HCT116 (cell line): ENCODE data around the gene CDK11B. TPM values are rescaled to one million over a fixed set of nuclear protein-coding genes. Genes with fewer than 3 reads are reported as not detected.

Source experiments
- ATAC-seq: fragments of 200-7000 bp; cut with Tn5 transposase; 2 replicates; pipeline ENCODE4 v1.9.1; 2020; ENCODE audit warnings: mild to moderate bottlenecking, moderate library complexity
- BruUV-seq: library from RNA; stranded (reverse); fragments of 400-500 nt; replicated peaks from 2 replicates; lab custom pipeline; 2021; lab: Mats Ljungman, UMichigan
- CTCF ChIA-PET: fragments of 300-600 bp; sonication (Branson Sonifier 250); formaldehyde crosslinking; loops from one replicate; lab custom pipeline; 2021; ENCODE audit warnings: antibody characterized with exemption; lab: Charles Lee
- POLR2A ChIA-PET: fragments of 300-600, 350-600 bp; sonication (Branson Sonifier 250); formaldehyde crosslinking; loops from one replicate; lab custom pipeline; 2021; ENCODE audit warnings: antibody characterized with exemption; lab: Charles Lee
- RAD21 ChIA-PET, 2 experiments: fragments of 300-600 bp; sonication (Branson Sonifier 250); formaldehyde crosslinking; loops; one replicate each; lab custom pipeline; 2023; ENCODE audit warnings: low total read pairs in 2 of 2; ENCODE audit not compliant: uncharacterized antibody in 2 of 2, unreplicated experiment in 2 of 2, low non-redundant PET in 1 of 2; lab: Charles Lee
- DNase-seq: peaks from one replicate; pipeline ENCODE4 v3.0.0-alpha.2; 2010; ENCODE audit warnings: low read depth, low spot score
- H2AFZ ChIP-seq: fragments of 200-600 bp; shearing (Covaris generic), sonication (generic); 2 replicates; pipeline ENCODE4 v1.6.1; 2017; ENCODE audit warnings: low read depth, mixed run types, mixed read lengths, antibody characterized with exemption, low read length; ENCODE audit not compliant: poor library complexity, severe bottlenecking
- H3K27ac ChIP-seq: 2 replicates; pipeline ENCODE4 v1.5.1; 2012; ENCODE audit warnings: low read depth, low read length
- H3K27me3 ChIP-seq: fragments of 200-600 bp; sonication (generic); 2 replicates; pipeline ENCODE4 v1.6.1; 2016; ENCODE audit warnings: mixed run types, low read length, mixed read lengths; ENCODE audit not compliant: insufficient read depth
- H3K36me3 ChIP-seq, 2 experiments: fragments of 200-500 bp in 1 of 2; fragments of 200-600 bp in 1 of 2; sonication (Bioruptor generic) in 1 of 2; sonication (generic) in 1 of 2; 2 replicates each; pipeline versions ENCODE4 v1.5.1 to v1.6.1; 2014 to 2016; ENCODE audit warnings: low read length in 2 of 2, inconsistent platforms in 1 of 2, mixed read lengths in 1 of 2, mixed run types in 1 of 2; ENCODE audit not compliant: insufficient read depth in 2 of 2, control insufficient read depth in 1 of 2
- H3K4me1 ChIP-seq, 2 experiments: fragments of 200-600 bp in 1 of 2; sonication (generic) in 1 of 2; 2 replicates each; pipeline versions ENCODE4 v1.5.1 to v1.6.1; 2012 to 2017; ENCODE audit warnings: low read length in 2 of 2, inconsistent platforms in 1 of 2, mild to moderate bottlenecking in 1 of 2, mixed read lengths in 1 of 2, mixed run types in 1 of 2, moderate library complexity in 1 of 2; ENCODE audit not compliant: insufficient read depth in 2 of 2, control insufficient read depth in 1 of 2
- H3K4me2 ChIP-seq: fragments of 200-600 bp; sonication (generic); 2 replicates; pipeline ENCODE4 v1.6.1; 2017; ENCODE audit warnings: mixed run types, low read length, mixed read lengths
- H3K4me3 ChIP-seq, 2 experiments: fragments of 200-600 bp in 1 of 2; sonication (generic) in 1 of 2; replicated peaks in 1 of 2; 2 replicates each; pipeline ENCODE4 v1.5.1; 2011 to 2016; ENCODE audit warnings: low read length in 2 of 2, control low read depth in 1 of 2, low read depth in 1 of 2, mild to moderate bottlenecking in 1 of 2, mixed read lengths in 1 of 2, mixed run types in 1 of 2
- H3K79me2 ChIP-seq: fragments of 200-600 bp; sonication (generic); 2 replicates; pipeline ENCODE4 v1.6.1; 2017; ENCODE audit warnings: mild to moderate bottlenecking, mixed run types, low read length, moderate library complexity, mixed read lengths; ENCODE audit not compliant: insufficient read depth
- H3K9ac ChIP-seq: fragments of 200-600 bp; sonication (generic); 2 replicates; pipeline ENCODE4 v1.6.1; 2016; ENCODE audit warnings: low read length, mixed read lengths
- H3K9me2 ChIP-seq: fragments of 200-600 bp; sonication (generic), shearing (Covaris generic); 2 replicates; pipeline ENCODE4 v1.6.1; 2017; ENCODE audit warnings: mixed run types, mild to moderate bottlenecking, moderate library complexity; ENCODE audit not compliant: insufficient read depth
- H3K9me3 ChIP-seq, 2 experiments: fragments of 200-500 bp in 1 of 2; fragments of 200-600 bp in 1 of 2; sonication (Bioruptor generic) in 1 of 2; sonication (generic) in 1 of 2; 2 replicates each; pipeline ENCODE4 v1.6.1; 2014 to 2017; ENCODE audit warnings: low read length in 2 of 2, mixed read lengths in 2 of 2, inconsistent platforms in 1 of 2, low read depth in 1 of 2, mild to moderate bottlenecking in 1 of 2, mixed run types in 1 of 2, moderate library complexity in 1 of 2; ENCODE audit not compliant: control insufficient read depth in 1 of 2, insufficient read depth in 1 of 2
- H4K20me1 ChIP-seq: fragments of 200-600 bp; sonication (generic), shearing (Covaris generic); 2 replicates; pipeline ENCODE4 v1.6.1; 2017; ENCODE audit warnings: mixed run types, mild to moderate bottlenecking, moderate library complexity; ENCODE audit not compliant: insufficient read depth
- CTCF ChIP-seq, 3 experiments: fragments of 200-600 bp in 1 of 3; sonication (generic) in 1 of 3; IDR thresholded peaks in 2 of 3; conservative IDR thresholded peaks in 1 of 3; 2 replicates each; pipeline ENCODE4 v1.5.1; 2012 to 2017; ENCODE audit warnings: low read depth in 2 of 3, low read length in 2 of 3, antibody characterized with exemption in 1 of 3, borderline replicate concordance in 1 of 3, control low read depth in 1 of 3, mild to moderate bottlenecking in 1 of 3, mixed read lengths in 1 of 3, mixed run types in 1 of 3, moderate library complexity in 1 of 3; ENCODE audit not compliant: insufficient read depth in 1 of 3
- EGR1 ChIP-seq: IDR thresholded peaks from 2 replicates; pipeline ENCODE4 v1.6.1; 2012; ENCODE audit warnings: low read depth
- FOSL1 ChIP-seq: IDR thresholded peaks from 2 replicates; pipeline ENCODE4 v1.6.1; 2012; ENCODE audit warnings: low read depth
- JUND ChIP-seq: IDR thresholded peaks from 2 replicates; pipeline ENCODE4 v1.6.1; 2012
- REST ChIP-seq: IDR thresholded peaks from 2 replicates; pipeline ENCODE4 v1.6.1; 2012; ENCODE audit warnings: low read depth
- SP1 ChIP-seq: IDR thresholded peaks from 2 replicates; pipeline ENCODE4 v1.6.1; 2012; ENCODE audit warnings: low read depth
- YY1 ChIP-seq: IDR thresholded peaks from 2 replicates; pipeline ENCODE4 v1.6.1; 2011; ENCODE audit warnings: low read length, low read depth, moderate library complexity, mild to moderate bottlenecking; ENCODE audit not compliant: insufficient replicate concordance; ENCODE audit errors: extremely low read depth
- ZBTB33 ChIP-seq: IDR thresholded peaks from 2 replicates; pipeline ENCODE4 v1.6.1; 2011; ENCODE audit warnings: mild to moderate bottlenecking, low read length, moderate library complexity; ENCODE audit not compliant: insufficient replicate concordance; ENCODE audit errors: extremely low read depth
- ZFX ChIP-seq: fragments of 450-650 bp; IDR thresholded peaks from 2 replicates; pipeline ENCODE4 v1.6.1; 2017
- ZNF274 ChIP-seq: fragments of 200-500 bp; sonication (Bioruptor generic); IDR thresholded peaks from 2 replicates; pipeline ENCODE4 v1.6.1; 2014; ENCODE audit warnings: mild to moderate bottlenecking, low read depth, low read length, inconsistent platforms
- intact Hi-C: fragments of 100-400 bp; cut with micrococcal nuclease; formaldehyde crosslinking; loops from 2 replicates; pipeline ENCODE4 v1.10.0; 2022
- total RNA-seq: library from RNA; stranded (reverse); gene quantifications from one replicate; pipeline ENCODE4 v1.2.1, GENCODE V29; 2021; ENCODE audit not compliant: unreplicated experiment

CDK11B gene
- total RNA-seq, 1 experiment from 2014 or later, result 31.5 TPM

- CTCF ChIA-PET, result no interaction called here
- Histone ChIP-seq H3K79me2 (no peaks in the 10 kb centered on the region), H3K9ac (no peak overlapping the region), H3K4me2 (no peak overlapping the region), H3K27me3 (peaks cover 11% of the 10 kb centered on the region; the same call in 1 of the 2 replicates), H3K4me3 (no peak overlapping the region), H3K36me3 (no peaks in the 10 kb centered on the region), H3K27ac (no peak overlapping the region), H3K9me2 (no peaks in the 10 kb centered on the region), H4K20me1 (no peaks in the 10 kb centered on the region), H3K9me3 (no peaks in the 10 kb centered on the region), H2AFZ (no peak overlapping the region), H3K4me1 (peaks cover 8 to 25% of the 10 kb centered on the region in 2 experiments; a peak in 3 of 4 replicates)
- DNase-seq, result no peak
- TF ChIP-seq FOSL1, result no peak
- intact Hi-C loops, result no loop called here
- no TSS peak for BruUV-seq
- POLR2A ChIA-PET, result no interaction called here
- no peak for ATAC-seq
- RAD21 ChIA-PET, result no interaction called here
These were observed 64.8 kb downstream of the CDK11B start for GRCh38 chr1:1593834-1594601.

- no peak overlapping the region for H3K9ac ChIP-seq
- BruUV-seq, result no TSS peak
- no peak overlapping the region for H3K27ac ChIP-seq
- H2AFZ ChIP-seq, result no peak overlapping the region
- H3K9me2 ChIP-seq, result no peaks in the 10 kb centered on the region
- no peak overlapping the region for H3K4me2 ChIP-seq
- intact Hi-C loops, result no loop called here
- H3K27me3 ChIP-seq, result peaks cover 7% of the 10 kb centered on the region; the same call in 1 of the 2 replicates
- no peaks in the 10 kb centered on the region for H3K36me3 ChIP-seq
- no peaks in the 10 kb centered on the region for H3K9me3 ChIP-seq
- no peak for ATAC-seq
- RAD21 ChIA-PET, result no interaction called here
- CTCF ChIA-PET, result no interaction called here
- no peaks in the 10 kb centered on the region for H3K79me2 ChIP-seq
- H3K4me3 ChIP-seq, result no peak overlapping the region
- H4K20me1 ChIP-seq, result no peaks in the 10 kb centered on the region
- POLR2A ChIA-PET, result no interaction called here
- DNase-seq, result no peak
- H3K4me1 ChIP-seq, result peaks cover 0 to 4% of the 10 kb centered on the region in 2 experiments; a peak in 1 of 4 replicates
- TF ChIP-seq JUND (no peak), ZFX (no peak), CTCF (IDR thresholded peaks at IDR 0.05 in 2 of 3, conservative IDR thresholded peaks at IDR 0.05 in 1 of 3; ENCODE audit: borderline replicate concordance in 1 of 3, insufficient read depth in 1 of 3, low read depth in 2 of 3, low read length in 2 of 3) (no peak), ZBTB33 (no peak), YY1 (no peak), REST (no peak), SP1 (no peak), ZNF274 (no peak), FOSL1 (no peak), EGR1 (no peak)
These were observed 67.4 kb downstream of the CDK11B start for GRCh38 chr1:1591452-1591851.
